ENCODE results near the gene MAG. TPM values are rescaled to one million over a fixed set of nuclear protein-coding genes. Genes with fewer than 3 reads are reported as not detected.

MAG gene
- total RNA-seq, 1 experiment from 2014 or later: 0.41 TPM

DNA sequence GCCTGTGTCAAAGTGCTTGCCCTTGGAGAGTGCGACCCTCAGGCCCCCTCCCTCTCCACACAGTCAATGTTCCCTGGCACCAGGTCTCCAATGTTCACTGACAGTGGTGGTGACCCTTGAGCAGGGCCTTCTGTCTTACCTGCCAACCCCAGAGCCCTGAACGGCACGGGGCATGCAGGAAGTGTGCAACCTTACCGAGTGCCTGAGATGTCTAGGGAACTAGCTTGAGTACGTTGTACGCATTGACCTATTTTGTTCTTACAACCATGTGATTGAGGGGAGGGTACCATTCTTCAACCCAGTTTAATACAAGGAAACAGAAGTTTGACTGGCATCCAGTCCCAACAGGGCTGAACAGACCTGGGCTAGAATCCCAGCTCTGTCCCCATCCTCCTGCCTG is 13.2 kb downstream of the MAG start:
- Mint-ChIP-seq H3K36me3 (ENCODE audit: insufficient read depth, unreplicated experiment) (no peaks in the 10 kb centered on the region), H3K9me3 (ENCODE audit: unreplicated experiment) (no peaks in the 10 kb centered on the region), H3K4me3 (ENCODE audit: unreplicated experiment) (no peak overlapping the region), H3K27ac (ENCODE audit: unreplicated experiment) (no peak overlapping the region), H3K4me1 (ENCODE audit: low read depth, unreplicated experiment) (peaks cover 11% of the 10 kb centered on the region), H3K27me3 (ENCODE audit: insufficient read depth, unreplicated experiment) (no peaks in the 10 kb centered on the region)
- Histone ChIP-seq H3K4me3 (ENCODE audit: low read depth, low read length) (no peak overlapping the region), H3K9me3 (no peaks in the 10 kb centered on the region), H3K36me3 (ENCODE audit: control insufficient read depth, insufficient read depth, low read length) (no peaks in the 10 kb centered on the region), H3K27me3 (replicated peaks; ENCODE audit: control insufficient read depth, insufficient read depth, low read length) (no peaks in the 10 kb centered on the region), H3K4me1 (peaks cover 22% of the 10 kb centered on the region)
- intact Hi-C loops (cut with micrococcal nuclease; ENCODE audit: unreplicated experiment): no loop called here
- BruUV-seq (replicated peaks): no TSS peak
- TF ChIP-seq, protein P1, sequence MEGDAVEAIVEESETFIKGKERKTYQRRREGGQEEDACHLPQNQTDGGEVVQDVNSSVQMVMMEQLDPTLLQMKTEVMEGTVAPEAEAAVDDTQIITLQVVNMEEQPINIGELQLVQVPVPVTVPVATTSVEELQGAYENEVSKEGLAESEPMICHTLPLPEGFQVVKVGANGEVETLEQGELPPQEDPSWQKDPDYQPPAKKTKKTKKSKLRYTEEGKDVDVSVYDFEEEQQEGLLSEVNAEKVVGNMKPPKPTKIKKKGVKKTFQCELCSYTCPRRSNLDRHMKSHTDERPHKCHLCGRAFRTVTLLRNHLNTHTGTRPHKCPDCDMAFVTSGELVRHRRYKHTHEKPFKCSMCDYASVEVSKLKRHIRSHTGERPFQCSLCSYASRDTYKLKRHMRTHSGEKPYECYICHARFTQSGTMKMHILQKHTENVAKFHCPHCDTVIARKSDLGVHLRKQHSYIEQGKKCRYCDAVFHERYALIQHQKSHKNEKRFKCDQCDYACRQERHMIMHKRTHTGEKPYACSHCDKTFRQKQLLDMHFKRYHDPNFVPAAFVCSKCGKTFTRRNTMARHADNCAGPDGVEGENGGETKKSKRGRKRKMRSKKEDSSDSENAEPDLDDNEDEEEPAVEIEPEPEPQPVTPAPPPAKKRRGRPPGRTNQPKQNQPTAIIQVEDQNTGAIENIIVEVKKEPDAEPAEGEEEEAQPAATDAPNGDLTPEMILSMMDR (IDR thresholded peaks at IDR 0.05; ENCODE audit: insufficient read depth in 1 of 2, low read depth in 1 of 2, low read length in 1 of 2, severe bottlenecking in 1 of 2, unreplicated experiment in 1 of 2): no peak
- POLR2A ChIA-PET: no interaction called here
- no peak for DNase-seq
- CTCF ChIA-PET: no interaction called here

DNA sequence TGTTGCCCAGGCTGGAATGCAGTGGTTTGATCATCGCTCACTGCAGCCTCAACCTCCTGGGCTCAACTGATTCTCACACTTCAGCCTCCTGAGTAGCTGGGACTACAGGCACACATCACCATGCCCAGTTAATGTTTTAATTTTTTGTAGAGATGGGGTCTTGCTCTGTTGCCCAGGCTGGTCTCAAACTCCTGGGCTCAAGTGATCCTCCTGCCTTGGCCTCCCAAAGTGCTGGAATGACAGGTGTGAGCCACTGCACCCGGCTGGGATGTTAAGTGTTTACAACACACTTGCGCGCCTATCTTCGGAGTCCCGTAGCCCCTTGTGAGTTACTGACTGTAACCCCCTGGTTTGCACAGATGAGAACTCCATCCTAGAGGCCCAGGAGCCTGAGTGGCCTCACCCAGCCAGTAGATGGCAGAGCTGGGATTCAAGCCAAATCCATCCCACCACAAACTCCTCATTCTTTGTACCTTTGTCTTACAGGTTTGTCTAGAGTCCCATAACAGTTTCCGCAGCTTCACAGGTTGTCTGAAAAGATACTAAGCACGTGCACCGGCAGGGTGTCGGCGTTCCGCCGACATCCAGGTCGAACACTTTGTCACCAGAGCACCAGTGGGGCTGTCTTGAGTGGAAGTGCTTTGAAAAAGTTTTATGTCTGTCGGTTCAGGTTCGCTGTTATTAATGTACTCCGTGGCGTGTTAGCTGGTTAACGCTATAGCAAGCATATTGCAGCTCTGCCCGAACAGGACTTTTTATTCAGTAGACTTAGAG is 14.7 kb downstream of the MAG start:
- Histone ChIP-seq H3K36me3 (ENCODE audit: control insufficient read depth, insufficient read depth, low read length) (no peaks in the 10 kb centered on the region), H3K9me3 (no peaks in the 10 kb centered on the region), H3K4me3 (ENCODE audit: low read depth, low read length) (no peak overlapping the region), H3K27me3 (replicated peaks; ENCODE audit: control insufficient read depth, insufficient read depth, low read length) (no peaks in the 10 kb centered on the region), H3K4me1 (peaks cover 34% of the 10 kb centered on the region)
- H3K27ac Mint-ChIP-seq (ENCODE audit: unreplicated experiment): peak overlapping the region; percentile 65
- POLR2A ChIA-PET: no interaction called here
- no TSS peak for BruUV-seq (replicated peaks)
- no peaks in the 10 kb centered on the region for H3K36me3 Mint-ChIP-seq (ENCODE audit: insufficient read depth, unreplicated experiment)
- peak in 1 of 2 experiments; percentile 56 for DNase-seq
- H3K9me3 Mint-ChIP-seq (ENCODE audit: unreplicated experiment): no peaks in the 10 kb centered on the region
- H3K4me3 Mint-ChIP-seq (ENCODE audit: unreplicated experiment): no peak overlapping the region
- TF ChIP-seq, protein P1 (IDR thresholded peaks at IDR 0.05; ENCODE audit: insufficient read depth in 1 of 2, low read depth in 1 of 2, low read length in 1 of 2, severe bottlenecking in 1 of 2, unreplicated experiment in 1 of 2): peak; percentile 52 to 69
- CTCF ChIA-PET: interaction anchor here (0.6 to 1.7 kb wide), 4 partner anchors 180 to 341 kb away, joined by 3 to 4 read pairs (median 3); partner anchors contain the start of gene COX6B1
- intact Hi-C loops (cut with micrococcal nuclease; ENCODE audit: unreplicated experiment): no loop called here
- peaks cover 12% of the 10 kb centered on the region for H3K4me1 Mint-ChIP-seq (ENCODE audit: low read depth, unreplicated experiment)
- no peaks in the 10 kb centered on the region for H3K27me3 Mint-ChIP-seq (ENCODE audit: insufficient read depth, unreplicated experiment)

DNA sequence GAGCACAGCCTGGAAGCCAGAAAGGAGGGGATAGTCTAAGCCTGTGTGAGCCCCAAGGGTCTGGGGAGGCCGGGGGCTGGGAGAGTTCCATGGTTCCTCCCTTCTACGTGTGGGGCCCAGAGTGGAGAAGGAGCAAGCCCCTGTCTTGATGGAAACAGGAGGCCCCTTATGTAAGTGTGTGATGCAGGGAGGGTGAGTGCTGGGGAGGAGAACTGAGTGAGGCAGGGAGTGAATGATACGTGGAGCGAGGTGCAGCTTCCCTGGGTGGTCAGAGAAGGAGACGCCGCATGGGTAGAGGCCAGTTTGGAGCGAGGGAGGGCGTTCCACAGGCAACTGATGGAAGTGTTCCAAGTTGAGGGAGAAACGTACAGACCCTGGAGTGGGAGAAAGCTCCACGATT is 16.0 kb downstream of the MAG start:
- Histone ChIP-seq H3K9me3 (no peaks in the 10 kb centered on the region), H3K4me3 (ENCODE audit: low read depth, low read length) (no peak overlapping the region), H3K4me1 (peaks cover 41% of the 10 kb centered on the region), H3K27me3 (replicated peaks; ENCODE audit: control insufficient read depth, insufficient read depth, low read length) (no peaks in the 10 kb centered on the region), H3K36me3 (ENCODE audit: control insufficient read depth, insufficient read depth, low read length) (no peaks in the 10 kb centered on the region)
- Mint-ChIP-seq H3K36me3 (ENCODE audit: insufficient read depth, unreplicated experiment) (no peaks in the 10 kb centered on the region), H3K4me1 (ENCODE audit: low read depth, unreplicated experiment) (peaks cover 18% of the 10 kb centered on the region), H3K9me3 (ENCODE audit: unreplicated experiment) (no peaks in the 10 kb centered on the region), H3K27me3 (ENCODE audit: insufficient read depth, unreplicated experiment) (no peaks in the 10 kb centered on the region), H3K4me3 (ENCODE audit: unreplicated experiment) (no peak overlapping the region), H3K27ac (ENCODE audit: unreplicated experiment) (no peak overlapping the region)
- intact Hi-C loops (cut with micrococcal nuclease; ENCODE audit: unreplicated experiment): no loop called here
- DNase-seq: no peak
- TF ChIP-seq, protein P1 (IDR thresholded peaks at IDR 0.05; ENCODE audit: insufficient read depth in 1 of 2, low read depth in 1 of 2, low read length in 1 of 2, severe bottlenecking in 1 of 2, unreplicated experiment in 1 of 2): no peak
- ChIA-PET CTCF (interaction anchor here (1.7 kb wide), 1 partner anchor 203 kb away, joined by 3 read pairs; no protein-coding TSS in a partner anchor), POLR2A (no interaction called here)
- BruUV-seq (replicated peaks): no TSS peak
